ENCODE measurements around the gene CD58.

DNA sequence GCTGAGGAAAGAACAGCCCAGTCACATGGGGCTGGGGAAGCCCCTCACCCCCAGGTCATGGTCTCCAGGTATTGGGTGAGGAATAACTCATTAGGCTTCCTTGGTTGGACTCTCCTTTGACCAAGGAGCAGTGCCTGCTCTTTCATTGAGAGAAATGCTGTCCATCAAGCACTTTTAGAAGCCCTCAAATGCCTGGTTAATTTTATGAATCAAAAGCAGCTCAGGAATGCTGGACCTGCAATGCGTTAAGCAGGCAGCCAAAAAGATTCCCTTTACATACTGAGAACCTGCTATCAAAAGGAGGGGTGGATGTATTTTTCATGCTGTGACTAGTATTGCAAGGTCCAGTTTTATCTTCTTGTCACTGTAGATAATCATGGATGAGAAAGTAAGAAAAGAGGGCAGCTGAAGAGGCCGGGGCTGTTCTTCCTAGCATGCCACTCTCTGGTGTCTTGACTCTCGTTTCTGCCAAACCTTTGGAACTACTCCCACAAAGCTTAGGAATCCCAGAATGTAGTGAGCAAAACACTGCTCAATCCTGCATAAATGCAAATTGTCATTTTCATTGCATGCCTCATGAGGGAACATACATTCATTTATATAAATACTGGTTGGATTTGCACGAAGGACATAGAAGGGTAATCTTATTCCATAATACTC lies 2.1 kb upstream of the CD58 start:
- TF ChIP-seq CTCF (IDR thresholded peaks at IDR 0.05; ENCODE audit: insufficient read depth, low read length, poor library complexity, severe bottlenecking), result no peak
- no peak for TF ChIP-seq EZH2phosphoT487 (conservative IDR thresholded peaks at IDR 0.05; ENCODE audit: low read length)
